BJ (cell line): ENCODE data around the gene SOWAHA. TPM values are rescaled to one million over a fixed set of nuclear protein-coding genes. Genes with fewer than 3 reads are reported as not detected.

Experiments
- CTCF ChIA-PET: fragments of 350-600 bp; formaldehyde crosslinking; extraction: SDS; loops from one replicate; lab custom pipeline; 2021; ENCODE audit warnings: antibody characterized with exemption, inconsistent platforms; lab: Yijun Ruan, JAX
- POLR2A ChIA-PET: fragments of 300-600 bp; sonication (Branson Sonifier 250); formaldehyde crosslinking; extraction: SDS; loops from one replicate; lab custom pipeline; 2021; ENCODE audit warnings: antibody characterized with exemption; lab: Charles Lee
- DNase-seq: peaks from one replicate; pipeline ENCODE4 v3.0.0-alpha.2; 2011; ENCODE audit warnings: low read depth
- H3K27me3 ChIP-seq: 2 replicates; pipeline ENCODE4 v1.6.0; 2011; ENCODE audit warnings: low read length; ENCODE audit not compliant: control insufficient read depth, insufficient read depth
- H3K36me3 ChIP-seq: 2 replicates; pipeline ENCODE4 v1.5.1; 2011; ENCODE audit warnings: low read length; ENCODE audit not compliant: control insufficient read depth, insufficient read depth
- H3K4me3 ChIP-seq: 2 replicates; pipeline ENCODE4 v1.5.1; 2011; ENCODE audit warnings: low read depth, mild to moderate bottlenecking, control low read depth, low read length
- CTCF ChIP-seq: IDR thresholded peaks from 2 replicates; pipeline ENCODE4 v1.5.1; 2011; ENCODE audit warnings: low read depth, mild to moderate bottlenecking, control low read depth, inconsistent platforms, low read length, moderate library complexity; ENCODE audit not compliant: insufficient read depth
- polyA plus RNA-seq: library from polyadenylated mRNA; depleted of rRNA; stranded (reverse); fragments of >200 nt; gene quantifications from 2 replicates; pipeline ENCODE4 v1.2.3, GENCODE V29; 2011

SOWAHA gene
- polyA plus RNA-seq, 1 experiment, result not detected

GRCh38 chr5:132839426-132840301, 26.6 kb downstream of the SOWAHA start:
- TF ChIP-seq CTCF, result no peak
- Histone ChIP-seq H3K4me3 (no peak overlapping the region), H3K36me3 (no peaks in the 10 kb centered on the region), H3K27me3 (no peaks in the 10 kb centered on the region; the same call in 1 of the 2 replicates)
- no peak for DNase-seq
- CTCF ChIA-PET, result interaction anchor here (1.0 to 2.4 kb wide), 5 partner anchors 10 to 43 kb away, joined by 3 to 12 read pairs (median 5); partner anchors contain the start of gene SHROOM1
- POLR2A ChIA-PET, result no interaction called here

- TF ChIP-seq CTCF, result no peak
- ChIA-PET POLR2A (no interaction called here), CTCF (interaction anchor here (1.2 to 2.4 kb wide), 4 partner anchors 11 to 25 kb away, joined by 3 to 12 read pairs (median 5); partner anchors contain the start of gene SHROOM1)
- no peak for DNase-seq
- H3K4me3 ChIP-seq, result no peak overlapping the region
- H3K36me3 ChIP-seq, result no peaks in the 10 kb centered on the region
- H3K27me3 ChIP-seq, result no peaks in the 10 kb centered on the region; the same call in 1 of the 2 replicates
Measured at GRCh38 chr5:132840313-132840712, 27.2 kb downstream of the SOWAHA start.

- no peaks in the 10 kb centered on the region; the same call in 1 of the 2 replicates for H3K27me3 ChIP-seq
- H3K4me3 ChIP-seq, result no peak overlapping the region
- no peak for TF ChIP-seq CTCF
- DNase-seq, result no peak
- ChIA-PET CTCF (interaction anchor here (1.2 kb wide), 1 partner anchor 20 kb away, joined by 5 read pairs; no protein-coding TSS in a partner anchor), POLR2A (no interaction called here)
- H3K36me3 ChIP-seq, result no peaks in the 10 kb centered on the region
Measured at GRCh38 chr5:132840896-132841295, 27.8 kb downstream of the SOWAHA start.

GRCh38 chr5:132841305-132841704, 28.2 kb downstream of the SOWAHA start:
- Histone ChIP-seq H3K27me3 (no peaks in the 10 kb centered on the region; the same call in 1 of the 2 replicates), H3K36me3 (no peaks in the 10 kb centered on the region), H3K4me3 (no peak overlapping the region)
- no peak for DNase-seq
- no peak for TF ChIP-seq CTCF
- ChIA-PET CTCF (no interaction called here), POLR2A (no interaction called here)

- POLR2A ChIA-PET, result no interaction called here
Measured at GRCh38 chr5:132848270-132848669, 35.2 kb downstream of the SOWAHA start.

More at GRCh38 chr5:132848270-132848669, 35.2 kb downstream of the SOWAHA start:
- no peaks in the 10 kb centered on the region for H3K36me3 ChIP-seq
- no peaks in the 10 kb centered on the region for H3K27me3 ChIP-seq
- CTCF ChIA-PET, result interaction anchor here (1.0 to 2.6 kb wide), 3 partner anchors 16 to 18 kb away, joined by 4 to 13 read pairs (median 4); partner anchors contain the start of genes GDF9, SHROOM1 and UQCRQ
- TF ChIP-seq CTCF, result no peak
- H3K4me3 ChIP-seq, result no peak overlapping the region
- no peak for DNase-seq
